Keratinocyte (primary cell): ENCODE measurements around the gene SLIT3. TPM values are rescaled to one million over a fixed set of nuclear protein-coding genes. Genes with fewer than 3 reads are reported as not detected.

Source experiments
- DNase-seq: peaks from one replicate; pipeline ENCODE4 v3.0.0-alpha.2; 2011; ENCODE audit warnings: low read depth, missing footprints, low spot score
- FAIRE-seq: peaks from 2 replicates; lab custom pipeline; 2011; peaks lifted over from hg19 to GRCh38; lab: Jason Lieb, UNC
- H2AFZ ChIP-seq: 2 replicates; pipeline ENCODE4 v1.6.0; 2012; ENCODE audit warnings: low read length, control low read depth, inconsistent platforms; ENCODE audit not compliant: control insufficient read depth
- H3K27ac ChIP-seq: 2 replicates; pipeline ENCODE4 v1.5.1; 2011; ENCODE audit warnings: low read length; ENCODE audit not compliant: control insufficient read depth, insufficient read depth
- H3K27me3 ChIP-seq: 3 replicates; pipeline ENCODE4 v1.6.0; 2011; ENCODE audit warnings: low read length; ENCODE audit not compliant: control insufficient read depth, insufficient read depth; ENCODE audit errors: extremely low read depth
- H3K36me3 ChIP-seq, 2 experiments: 2 replicates in 1 of 2; 3 replicates in 1 of 2; pipeline ENCODE4 v1.5.1; 2011; ENCODE audit warnings: low read length in 2 of 2, mild to moderate bottlenecking in 1 of 2; ENCODE audit not compliant: control insufficient read depth in 2 of 2, insufficient read depth in 2 of 2; ENCODE audit errors: extremely low read depth in 1 of 2
- H3K4me1 ChIP-seq: 3 replicates; pipeline ENCODE4 v1.5.1; 2011; ENCODE audit warnings: low read length; ENCODE audit not compliant: control insufficient read depth, insufficient read depth; ENCODE audit errors: extremely low read depth
- H3K4me2 ChIP-seq: 3 replicates; pipeline ENCODE4 v1.6.0; 2011; ENCODE audit warnings: low read depth, low read length; ENCODE audit not compliant: control insufficient read depth, insufficient read depth; ENCODE audit errors: extremely low read depth
- H3K4me3 ChIP-seq, 3 experiments: fragments of 200-600 bp in 1 of 3; sonication (generic) in 1 of 3; 2 replicates in 2 of 3; 3 replicates in 1 of 3; pipeline ENCODE4 v1.5.1; 2011 to 2016; ENCODE audit warnings: low read length in 3 of 3, mild to moderate bottlenecking in 3 of 3, control low read depth in 2 of 3, inconsistent platforms in 1 of 3, low read depth in 1 of 3, mixed read lengths in 1 of 3, mixed run types in 1 of 3, moderate library complexity in 1 of 3; ENCODE audit not compliant: control insufficient read depth in 2 of 3, insufficient read depth in 2 of 3; ENCODE audit errors: extremely low read depth in 1 of 3
- H3K79me2 ChIP-seq: 2 replicates; pipeline ENCODE4 v1.6.0; 2012; ENCODE audit warnings: low read length; ENCODE audit not compliant: control insufficient read depth, insufficient read depth
- H3K9ac ChIP-seq: 3 replicates; pipeline ENCODE4 v1.6.0; 2011; ENCODE audit warnings: low read length; ENCODE audit not compliant: control insufficient read depth, insufficient read depth; ENCODE audit errors: extremely low read depth
- H3K9me1 ChIP-seq: 3 replicates; pipeline ENCODE4 v1.6.0; 2011; ENCODE audit warnings: low read length; ENCODE audit not compliant: control insufficient read depth, insufficient read depth; ENCODE audit errors: extremely low read depth
- H3K9me3 ChIP-seq: 2 replicates; pipeline ENCODE4 v1.5.1; 2012; ENCODE audit warnings: low read depth, low read length; ENCODE audit not compliant: control insufficient read depth
- H4K20me1 ChIP-seq: 3 replicates; pipeline ENCODE4 v1.6.0; 2011; ENCODE audit warnings: low read length; ENCODE audit not compliant: control insufficient read depth, insufficient read depth; ENCODE audit errors: extremely low read depth
- EZH2 ChIP-seq: IDR thresholded peaks from one replicate; pipeline ENCODE4 v1.6.1; 2012; ENCODE audit warnings: inconsistent platforms, mild to moderate bottlenecking, low read length, moderate library complexity
- dilution Hi-C: fragments of 300-500 bp; cut with MboI; formaldehyde crosslinking; loops from one replicate; pipeline ENCODE4 v1.7.0; 2020; ENCODE audit warnings: low sequenced_read_pairs; ENCODE audit not compliant: extremely low pct_ligation_motif_present
- polyA plus RNA-seq, 5 experiments: library from polyadenylated mRNA; depleted of rRNA in 3 of 5; stranded (reverse) in 3 of 5; stranded (forward) in 1 of 5; unstranded in 1 of 5; fragments of >200 nt; gene quantifications; 1 replicate in 1 of 5; 2 replicates in 3 of 5; 3 replicates in 1 of 5; pipeline versions ENCODE4 v1.2.1 to v1.2.3, GENCODE V29; 2011 to 2012; ENCODE audit warnings: missing spikeins in 2 of 5, low read depth in 1 of 5, low replicate concordance in 1 of 5
- TF ChIP-seq, protein P1 (sequence below), 3 experiments: IDR thresholded peaks in 1 of 3; conservative IDR thresholded peaks in 1 of 3; optimal IDR thresholded peaks in 1 of 3; 2 replicates in 2 of 3; 3 replicates in 1 of 3; pipeline versions ENCODE3 to v1.5.1; 2011; ENCODE audit warnings: low read length in 3 of 3, mild to moderate bottlenecking in 3 of 3, moderate library complexity in 2 of 3, control low read depth in 1 of 3, inconsistent platforms in 1 of 3; ENCODE audit not compliant: insufficient read depth in 2 of 3; ENCODE audit errors: extremely low read depth in 1 of 3

The SLIT3 gene
- polyA plus RNA-seq, 1 donor (not counting 4 experiments of a cell fraction or from before 2014, with no cell fraction given) = 2.4 TPM

DNA sequence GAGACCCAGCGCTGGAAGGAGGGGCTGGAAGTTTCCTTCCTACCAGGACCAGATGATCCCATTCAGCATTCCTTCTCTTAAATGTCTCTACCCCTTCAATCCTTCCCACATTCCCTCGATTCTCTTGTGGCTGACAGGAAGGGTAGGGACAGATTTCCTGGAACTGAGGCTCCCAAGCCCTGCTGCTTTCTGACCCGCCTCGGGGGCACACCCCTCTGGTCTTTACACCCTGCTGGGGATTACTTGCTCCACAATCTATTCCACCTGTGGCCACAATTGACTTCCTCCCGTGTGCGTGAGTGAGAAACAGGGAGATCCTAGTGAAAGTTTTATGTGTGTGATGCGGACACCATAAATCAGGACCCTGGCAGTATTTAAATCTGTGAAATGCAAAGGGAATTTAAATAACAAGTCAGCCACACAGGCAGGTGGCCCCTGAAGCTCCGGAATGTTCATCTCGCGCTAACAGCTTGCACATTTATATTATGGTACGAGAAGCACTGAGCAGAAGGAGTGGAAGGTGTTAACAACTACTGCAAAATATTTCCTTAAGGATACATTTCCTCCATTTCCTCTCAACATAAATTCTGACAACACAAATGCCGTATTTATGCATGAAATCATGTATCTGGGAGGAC, 237.5 kb downstream of the SLIT3 start:
- dilution Hi-C loops = no loop called here

DNA sequence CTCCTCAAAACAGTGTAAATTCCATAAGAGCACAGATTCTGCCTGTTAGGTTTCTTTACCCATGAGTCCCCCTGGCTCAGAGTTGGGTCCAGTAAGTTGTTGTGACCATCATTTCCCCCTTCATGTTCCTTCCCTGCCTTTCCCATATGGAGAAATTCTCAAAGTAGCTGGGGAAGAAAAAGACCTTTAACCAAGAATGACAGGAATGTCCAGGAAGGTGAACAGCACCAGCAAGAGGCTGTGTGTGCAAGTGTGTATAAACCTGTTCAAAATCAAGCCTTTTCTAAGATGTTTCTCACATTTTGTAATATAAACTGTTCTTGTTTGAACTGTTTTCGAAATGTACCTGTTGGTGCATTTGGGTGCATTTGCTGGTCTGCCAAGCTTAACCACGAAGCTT, 238.2 kb downstream of the SLIT3 start:
- H3K9ac ChIP-seq = no peak overlapping the region
- DNase-seq = no peak
- H3K79me2 ChIP-seq = no peaks in the 10 kb centered on the region
- no peak overlapping the region for H3K27ac ChIP-seq
- no peaks in the 10 kb centered on the region for H3K27me3 ChIP-seq
- H4K20me1 ChIP-seq = no peaks in the 10 kb centered on the region
- H2AFZ ChIP-seq = no peak overlapping the region
- FAIRE-seq = no peak
- no peak overlapping the region for H3K4me2 ChIP-seq
- no peaks in the 10 kb centered on the region for H3K36me3 ChIP-seq
- no peaks in the 10 kb centered on the region for H3K4me1 ChIP-seq
- dilution Hi-C loops = no loop called here
- no peaks in the 10 kb centered on the region for H3K9me3 ChIP-seq
- TF ChIP-seq, protein P1, sequence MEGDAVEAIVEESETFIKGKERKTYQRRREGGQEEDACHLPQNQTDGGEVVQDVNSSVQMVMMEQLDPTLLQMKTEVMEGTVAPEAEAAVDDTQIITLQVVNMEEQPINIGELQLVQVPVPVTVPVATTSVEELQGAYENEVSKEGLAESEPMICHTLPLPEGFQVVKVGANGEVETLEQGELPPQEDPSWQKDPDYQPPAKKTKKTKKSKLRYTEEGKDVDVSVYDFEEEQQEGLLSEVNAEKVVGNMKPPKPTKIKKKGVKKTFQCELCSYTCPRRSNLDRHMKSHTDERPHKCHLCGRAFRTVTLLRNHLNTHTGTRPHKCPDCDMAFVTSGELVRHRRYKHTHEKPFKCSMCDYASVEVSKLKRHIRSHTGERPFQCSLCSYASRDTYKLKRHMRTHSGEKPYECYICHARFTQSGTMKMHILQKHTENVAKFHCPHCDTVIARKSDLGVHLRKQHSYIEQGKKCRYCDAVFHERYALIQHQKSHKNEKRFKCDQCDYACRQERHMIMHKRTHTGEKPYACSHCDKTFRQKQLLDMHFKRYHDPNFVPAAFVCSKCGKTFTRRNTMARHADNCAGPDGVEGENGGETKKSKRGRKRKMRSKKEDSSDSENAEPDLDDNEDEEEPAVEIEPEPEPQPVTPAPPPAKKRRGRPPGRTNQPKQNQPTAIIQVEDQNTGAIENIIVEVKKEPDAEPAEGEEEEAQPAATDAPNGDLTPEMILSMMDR (optimal IDR thresholded peaks at IDR 0.05 in 1 of 3, IDR thresholded peaks at IDR 0.05 in 1 of 3, conservative IDR thresholded peaks at IDR 0.05 in 1 of 3; ENCODE audit: extremely low read depth in 1 of 3, insufficient read depth in 2 of 3, low read length in 3 of 3) = no peak
- no peak for TF ChIP-seq EZH2
- H3K4me3 ChIP-seq = no peak overlapping the region
- H3K9me1 ChIP-seq = no peaks in the 10 kb centered on the region

More for the DNA sequence above, 237.5 kb downstream of the SLIT3 start:
- Histone ChIP-seq H3K36me3 (no peaks in the 10 kb centered on the region), H3K4me1 (no peaks in the 10 kb centered on the region), H3K4me2 (no peak overlapping the region), H2AFZ (no peak overlapping the region), H4K20me1 (no peaks in the 10 kb centered on the region), H3K27me3 (no peaks in the 10 kb centered on the region), H3K9me1 (no peaks in the 10 kb centered on the region), H3K9ac (no peak overlapping the region), H3K9me3 (no peaks in the 10 kb centered on the region), H3K4me3 (no peak overlapping the region), H3K79me2 (no peaks in the 10 kb centered on the region), H3K27ac (no peak overlapping the region)
- no peak for FAIRE-seq
- TF ChIP-seq, protein P1 (optimal IDR thresholded peaks at IDR 0.05 in 1 of 3, IDR thresholded peaks at IDR 0.05 in 1 of 3, conservative IDR thresholded peaks at IDR 0.05 in 1 of 3; ENCODE audit: extremely low read depth in 1 of 3, insufficient read depth in 2 of 3, low read length in 3 of 3) = no peak
- no peak for TF ChIP-seq EZH2
- no peak for DNase-seq
